ENCODE measurements around the gene NUDT4B.
"Not testable (repeated sequence)": the region's sequence is repeated elsewhere in the genome, so short reads cannot be mapped to it uniquely, and the experiment has no call there.

DNA sequence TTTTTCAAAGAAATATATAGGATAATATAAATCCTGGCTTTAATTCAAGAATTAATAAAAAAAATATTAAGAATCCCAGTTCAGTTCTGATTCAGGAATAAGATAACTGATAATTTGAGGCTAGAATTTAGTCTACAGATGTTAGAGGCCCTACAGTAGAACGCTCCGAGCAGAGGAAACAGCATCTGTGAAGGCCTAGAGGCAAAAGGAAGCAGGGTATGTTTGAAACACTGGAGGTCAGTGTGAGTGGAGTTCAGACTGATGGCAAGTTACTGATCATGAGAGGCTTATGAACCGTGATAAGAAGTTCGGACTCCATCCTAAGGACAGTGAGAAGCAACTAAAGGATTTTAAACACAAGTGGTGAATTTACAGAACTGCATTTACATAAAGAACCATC lies 10.4 kb downstream of the NUDT4B start:
- TF ChIP-seq POLR2A (IDR thresholded peaks at IDR 0.05; ENCODE audit: insufficient read depth in 1 of 2, low read depth in 2 of 2, low read length in 2 of 2); ZFP36 (IDR thresholded peaks at IDR 0.05; ENCODE audit: borderline replicate concordance, low read depth, low read length, partially characterized antibody); CBX2 (IDR thresholded peaks at IDR 0.05; ENCODE audit: low read depth, low read length); CBX2 (CRISPR knock-in tag; IDR thresholded peaks at IDR 0.05; ENCODE audit: low read depth): not testable (repeated sequence)
- TF ChIP-seq, protein P1, sequence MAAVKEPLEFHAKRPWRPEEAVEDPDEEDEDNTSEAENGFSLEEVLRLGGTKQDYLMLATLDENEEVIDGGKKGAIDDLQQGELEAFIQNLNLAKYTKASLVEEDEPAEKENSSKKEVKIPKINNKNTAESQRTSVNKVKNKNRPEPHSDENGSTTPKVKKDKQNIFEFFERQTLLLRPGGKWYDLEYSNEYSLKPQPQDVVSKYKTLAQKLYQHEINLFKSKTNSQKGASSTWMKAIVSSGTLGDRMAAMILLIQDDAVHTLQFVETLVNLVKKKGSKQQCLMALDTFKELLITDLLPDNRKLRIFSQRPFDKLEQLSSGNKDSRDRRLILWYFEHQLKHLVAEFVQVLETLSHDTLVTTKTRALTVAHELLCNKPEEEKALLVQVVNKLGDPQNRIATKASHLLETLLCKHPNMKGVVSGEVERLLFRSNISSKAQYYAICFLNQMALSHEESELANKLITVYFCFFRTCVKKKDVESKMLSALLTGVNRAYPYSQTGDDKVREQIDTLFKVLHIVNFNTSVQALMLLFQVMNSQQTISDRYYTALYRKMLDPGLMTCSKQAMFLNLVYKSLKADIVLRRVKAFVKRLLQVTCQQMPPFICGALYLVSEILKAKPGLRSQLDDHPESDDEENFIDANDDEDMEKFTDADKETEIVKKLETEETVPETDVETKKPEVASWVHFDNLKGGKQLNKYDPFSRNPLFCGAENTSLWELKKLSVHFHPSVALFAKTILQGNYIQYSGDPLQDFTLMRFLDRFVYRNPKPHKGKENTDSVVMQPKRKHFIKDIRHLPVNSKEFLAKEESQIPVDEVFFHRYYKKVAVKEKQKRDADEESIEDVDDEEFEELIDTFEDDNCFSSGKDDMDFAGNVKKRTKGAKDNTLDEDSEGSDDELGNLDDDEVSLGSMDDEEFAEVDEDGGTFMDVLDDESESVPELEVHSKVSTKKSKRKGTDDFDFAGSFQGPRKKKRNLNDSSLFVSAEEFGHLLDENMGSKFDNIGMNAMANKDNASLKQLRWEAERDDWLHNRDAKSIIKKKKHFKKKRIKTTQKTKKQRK (IDR thresholded peaks at IDR 0.05; ENCODE audit: low read length), result not testable (repeated sequence)
